NCI-H226 (cell line): ENCODE results near the gene ABCE1.
A peak's percentile ranks its signal among the peaks of the same experiment; 100 is the strongest.

Experiments used
- DNase-seq: peaks from one replicate; pipeline ENCODE4 v3.0.0-alpha.2; 2015

The ABCE1 gene

DNA sequence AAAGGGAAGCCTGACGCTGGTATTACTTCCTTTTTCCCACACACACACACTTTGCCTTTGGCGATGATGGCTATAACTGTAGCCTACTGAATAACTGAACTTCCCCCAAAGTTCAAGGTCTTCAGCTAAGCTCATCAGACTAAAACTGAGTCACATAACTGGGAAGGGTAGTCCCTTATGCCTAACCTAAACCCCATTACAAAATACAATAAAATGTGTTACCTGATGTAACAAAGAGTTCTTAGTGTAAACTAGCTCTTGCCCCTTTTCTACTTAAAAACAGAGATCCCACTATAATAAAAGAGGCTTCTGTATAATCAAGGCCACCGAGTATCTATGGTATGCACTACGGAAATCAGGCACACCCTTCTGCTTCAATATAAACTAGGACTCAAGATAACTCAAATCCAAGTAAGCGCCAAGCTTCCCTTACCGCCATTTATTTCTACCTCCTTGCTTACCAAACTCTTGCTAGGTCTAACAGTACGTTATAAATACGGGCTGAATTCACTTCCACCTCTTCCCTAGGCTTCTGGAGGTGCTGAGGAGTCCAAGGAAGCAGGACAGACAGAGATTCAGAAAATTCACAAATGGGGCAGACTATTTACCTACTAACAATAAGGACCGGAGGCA is 79.9 kb downstream of the ABCE1 start:
- peak; percentile 18 for DNase-seq

DNA sequence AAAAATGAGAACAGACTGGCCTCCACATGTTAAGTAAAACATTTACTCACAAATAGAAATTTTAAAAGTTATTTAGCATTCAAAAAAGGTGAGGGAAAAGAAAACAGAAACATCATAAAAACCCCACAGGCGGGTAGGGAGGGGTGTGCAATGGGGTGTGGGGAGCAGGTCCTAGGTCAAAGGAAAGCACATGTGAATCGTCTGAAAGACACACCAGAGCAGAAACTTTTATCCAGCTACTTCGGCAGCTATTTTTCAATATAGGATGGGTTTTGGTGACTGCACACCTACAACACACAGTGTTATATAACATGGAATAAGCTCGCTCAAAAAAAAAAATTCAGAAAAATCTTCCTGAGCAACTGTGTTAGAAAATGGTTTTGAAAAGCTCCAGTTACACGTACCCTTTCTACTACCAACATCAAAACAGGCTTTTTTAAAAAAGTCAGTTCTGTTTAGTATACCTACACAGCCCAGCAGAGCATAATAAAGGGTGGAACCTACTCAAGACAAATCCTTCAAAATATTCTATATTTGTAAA is 80.7 kb downstream of the ABCE1 start:
- no peak for DNase-seq
